Activated CD4-positive, alpha-beta T cell treated with anti-CD3 and anti-CD28 coated beads, Interleukin-10, Interleukin-2, amounts not matched to agents 100 ng/mL and 50 ng/mL, durations not matched to agents 16 hours and 8 hours (primary cell): ENCODE data around the gene UBC.
A peak's percentile ranks its signal among the peaks of the same experiment; 100 is the strongest.
"Not testable (repeated sequence)": the region's sequence is repeated elsewhere in the genome, so short reads cannot be mapped to it uniquely, and the experiment has no call there.

Source experiments
- DNase-seq: peaks from one replicate; pipeline ENCODE4 v3.0.0-alpha.2; 2020

Gene UBC

GRCh38 chr12:124913474-124914391, 717 bp downstream of the UBC start:
- peak; percentile 94 for DNase-seq

GRCh38 chr12:124912529-124913287, 1.7 kb downstream of the UBC start:
- not testable (repeated sequence) for DNase-seq

GRCh38 chr12:124911521-124911920, 2.9 kb downstream of the UBC start:
- not testable (repeated sequence) for DNase-seq

DNA sequence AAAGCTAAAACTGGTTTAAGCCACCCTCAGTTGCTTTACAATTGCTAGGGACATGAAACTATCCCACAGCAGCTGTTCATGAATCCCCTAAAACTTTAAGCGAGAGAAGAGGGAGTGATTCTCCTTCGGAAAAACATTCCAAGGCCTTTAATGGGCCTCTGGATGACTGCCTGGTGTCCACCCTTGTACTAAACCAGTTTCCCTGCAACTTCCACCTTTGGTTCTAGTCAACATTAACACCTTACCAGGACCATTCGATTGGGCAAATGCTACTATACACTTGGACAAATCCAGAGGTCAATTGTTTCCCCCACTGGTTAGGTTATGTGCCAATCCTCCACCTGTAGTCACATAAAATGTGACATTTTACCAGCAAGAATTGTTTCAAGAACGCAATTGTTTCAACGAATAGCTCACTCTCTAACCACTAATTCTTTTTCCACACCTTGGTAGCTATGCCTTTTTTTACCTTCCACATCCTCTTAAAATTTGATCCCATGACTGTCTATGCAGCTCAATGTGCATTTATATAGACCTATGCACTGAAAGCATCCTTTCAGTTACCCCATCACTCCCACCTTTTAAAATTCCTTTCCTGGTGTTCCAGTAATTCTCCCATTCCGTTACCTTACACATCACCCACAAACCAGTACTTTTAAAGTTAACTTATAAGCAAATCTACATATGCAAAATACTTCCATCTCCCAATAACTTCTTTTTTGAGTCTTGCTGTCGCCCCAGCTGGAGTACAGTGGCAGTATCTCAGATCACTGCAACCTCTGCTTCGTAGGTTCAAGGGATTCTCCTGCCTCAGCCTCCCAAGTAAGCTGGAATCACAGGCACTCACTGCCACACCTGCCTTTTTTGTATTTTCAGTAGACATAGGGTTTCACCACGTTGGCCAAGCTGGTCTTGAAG, 3.6 kb downstream of the UBC start:
- DNase-seq, result no peak

DNA sequence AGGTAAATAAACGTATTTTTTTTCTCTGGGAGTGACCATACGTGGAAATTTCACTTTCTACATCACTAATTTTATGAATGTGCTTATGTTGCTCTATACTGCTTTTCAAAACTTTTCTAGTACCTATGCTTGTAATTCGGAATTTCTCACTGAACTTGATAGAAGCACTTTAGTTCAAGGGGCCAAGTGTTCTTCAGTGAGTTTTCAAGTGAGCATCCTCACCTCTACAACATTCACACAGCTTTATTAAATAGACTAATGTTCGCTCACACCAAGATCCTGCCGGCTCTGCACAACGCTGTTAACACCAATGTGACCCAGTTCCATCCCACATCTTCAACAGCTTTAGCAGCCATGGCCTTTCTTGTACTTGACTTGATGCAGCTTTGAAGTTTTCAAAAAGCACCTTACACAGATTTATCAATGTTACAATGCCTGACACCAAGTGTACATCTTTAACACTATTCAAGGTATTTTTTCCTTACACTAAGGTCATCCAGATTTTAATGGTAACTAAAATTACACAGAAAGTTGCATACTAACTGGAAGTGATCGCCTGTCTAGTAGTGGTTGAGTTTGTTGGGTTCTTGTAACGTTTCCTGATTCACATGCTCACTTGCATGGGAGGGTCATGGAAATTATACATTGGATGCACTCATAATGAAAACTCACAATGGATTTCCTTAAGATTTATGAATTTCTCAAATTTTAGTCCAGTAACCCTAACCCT, 4.5 kb downstream of the UBC start:
- no peak for DNase-seq

GRCh38 chr12:124906606-124907261, 7.7 kb downstream of the UBC start:
- DNase-seq, result peak; percentile 95

DNA sequence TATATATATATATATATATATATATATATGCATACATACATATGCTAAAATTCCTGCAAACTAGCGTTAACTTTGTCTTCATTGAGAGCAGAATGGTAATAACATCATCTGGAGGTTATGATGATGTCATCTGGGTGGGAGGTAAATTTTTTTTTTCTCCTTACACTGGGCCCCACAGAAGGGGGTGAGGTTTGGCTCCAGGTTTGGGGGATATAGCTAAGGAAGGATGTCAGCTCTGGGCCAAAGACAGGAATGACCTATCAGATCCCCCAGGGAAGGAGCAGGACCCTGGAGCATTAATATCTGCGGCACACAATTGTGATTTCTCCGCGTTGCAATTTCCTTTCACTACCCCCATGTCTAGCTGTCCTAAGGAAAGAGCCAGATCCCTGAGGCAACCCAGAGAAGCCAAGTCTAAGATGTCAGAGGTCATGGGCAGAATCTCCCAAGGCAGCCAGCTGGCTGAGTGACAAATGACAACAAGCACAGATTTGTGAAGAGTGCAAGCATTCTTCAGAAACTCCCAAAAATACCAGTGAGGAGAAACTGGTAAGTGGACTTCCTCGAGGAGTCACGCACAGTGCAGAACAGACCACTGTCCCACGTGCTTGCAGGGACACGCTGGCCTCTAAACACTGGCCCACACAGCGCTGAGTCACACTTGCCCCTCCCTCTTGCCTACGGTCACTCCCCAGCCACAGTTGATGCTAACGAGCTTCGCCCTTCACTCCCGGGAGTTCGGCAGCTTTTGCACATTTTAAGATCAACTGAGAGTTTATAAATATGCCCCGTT, 9.9 kb downstream of the UBC start:
- DNase-seq, result no peak

- no peak for DNase-seq
These were observed 11.5 kb downstream of the UBC start for GRCh38 chr12:124902916-124903315.

GRCh38 chr12:124901003-124901402, 13.4 kb downstream of the UBC start:
- DNase-seq, result no peak

DNA sequence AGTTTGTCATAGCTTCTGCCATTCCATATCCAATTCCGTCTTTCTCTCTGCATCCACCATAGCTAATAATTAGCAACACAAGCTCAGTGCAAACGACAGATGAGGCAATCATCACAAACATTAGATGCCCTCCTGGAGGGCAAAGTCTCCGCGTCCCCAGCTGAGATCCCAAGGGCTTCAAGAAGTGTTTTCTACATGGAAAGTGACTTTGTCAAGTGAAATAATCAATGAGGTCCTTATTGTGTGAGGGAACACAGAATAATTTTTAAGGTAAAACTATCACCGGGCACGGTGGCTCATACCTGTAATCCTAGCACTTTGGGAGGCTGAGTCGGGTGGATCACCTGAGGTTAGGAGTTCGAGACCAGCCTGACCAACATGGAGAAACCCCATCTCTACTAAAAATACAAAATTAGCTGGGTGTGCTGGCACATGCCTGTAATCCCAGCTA, 14.1 kb downstream of the UBC start:
- DNase-seq, result not testable (repeated sequence)

DNA sequence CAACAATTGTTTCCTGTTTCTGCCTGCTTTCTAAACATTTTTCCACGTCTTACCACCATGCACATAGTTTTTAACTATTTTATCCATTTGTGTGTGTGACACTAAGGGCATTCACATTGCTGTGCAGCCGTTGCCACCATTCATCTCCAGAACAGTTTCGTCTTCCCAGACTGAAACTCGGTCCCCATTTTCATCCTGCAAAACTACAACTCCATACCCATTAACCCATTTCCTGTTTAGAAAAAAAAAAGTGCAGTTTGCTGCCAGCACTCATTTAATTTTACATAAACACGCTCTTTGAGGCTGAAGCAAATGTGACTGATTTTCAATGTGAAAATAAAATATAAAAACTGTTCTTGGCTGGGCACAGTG, 15.5 kb downstream of the UBC start:
- no peak for DNase-seq

DNA sequence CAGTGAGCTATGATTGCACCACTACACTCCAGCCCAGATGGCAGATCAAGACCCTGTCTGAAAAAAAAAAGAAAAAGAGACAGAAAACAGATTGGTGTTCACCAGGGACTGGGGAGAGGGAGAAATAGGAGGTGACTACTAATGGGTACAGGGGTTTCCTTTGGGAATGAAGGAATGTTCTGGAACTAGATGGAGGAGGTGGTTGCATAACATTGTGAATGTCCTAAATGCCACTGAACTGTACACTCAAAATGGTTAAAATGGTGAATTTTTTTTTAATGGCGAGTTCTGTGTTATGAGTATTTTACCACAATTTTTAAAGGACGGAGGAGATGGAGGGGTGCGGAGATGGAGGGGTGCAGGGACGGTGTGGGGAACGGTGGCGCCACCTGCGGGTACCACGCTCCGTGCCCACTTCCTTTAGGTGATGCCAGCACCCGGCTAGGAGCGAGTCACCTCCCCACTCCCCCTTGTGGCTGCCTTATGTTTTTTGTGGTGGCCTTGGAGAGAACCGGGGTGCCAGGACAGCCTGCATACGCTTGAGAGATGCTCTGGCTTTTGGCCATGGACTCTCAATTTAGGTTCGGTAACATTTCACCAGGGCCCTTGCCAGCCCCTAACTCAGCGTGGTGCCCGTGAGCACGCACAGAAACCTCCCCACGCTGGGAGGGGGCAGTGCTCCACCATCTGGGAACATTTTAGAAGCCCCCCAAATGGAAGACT, 16.1 kb downstream of the UBC start:
- peak; percentile 91 for DNase-seq

DNA sequence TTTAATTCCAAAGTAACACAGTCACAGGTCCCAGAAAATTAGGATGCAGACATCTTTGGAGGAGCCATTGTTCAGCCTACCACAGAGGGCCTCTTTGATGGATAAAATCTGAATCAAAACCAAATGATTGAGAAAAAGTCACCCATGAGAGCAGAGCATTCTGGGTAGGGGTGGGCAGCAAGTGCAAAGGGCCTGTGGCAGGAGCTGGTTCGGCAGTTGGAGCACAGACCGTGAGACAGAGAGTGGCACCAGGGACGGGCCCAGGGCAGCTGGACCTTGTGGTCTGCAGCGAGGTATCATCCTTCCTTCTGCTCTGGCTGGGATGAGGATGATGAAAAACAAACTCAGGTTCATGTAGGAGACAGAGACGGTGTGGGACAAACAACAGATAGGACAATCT, 18.0 kb downstream of the UBC start:
- DNase-seq, result no peak

GRCh38 chr12:124893792-124894516, 20.5 kb downstream of the UBC start:
- peak; percentile 60 for DNase-seq

GRCh38 chr12:124888260-124888659, 26.2 kb downstream of the UBC start:
- no peak for DNase-seq

DNA sequence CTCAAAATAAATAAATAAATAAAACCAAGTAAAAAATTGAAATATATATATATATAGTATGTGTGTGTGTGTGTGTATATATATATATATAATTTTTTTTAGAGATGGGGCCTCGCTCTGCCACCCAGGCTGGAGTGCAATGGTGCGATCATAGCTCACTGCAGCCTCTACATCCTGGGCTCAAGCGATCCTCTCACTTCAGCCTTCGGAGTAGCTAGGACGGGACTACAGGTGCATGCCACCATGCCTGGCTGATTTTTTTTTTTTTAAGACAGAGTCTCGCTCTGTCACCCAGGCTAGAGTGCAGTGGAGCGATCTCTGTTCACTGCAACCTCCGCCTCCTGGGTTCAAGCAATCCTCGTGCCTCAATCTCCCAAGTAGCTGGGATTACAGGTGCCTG, 26.7 kb downstream of the UBC start:
- DNase-seq, result not testable (repeated sequence)

DNA sequence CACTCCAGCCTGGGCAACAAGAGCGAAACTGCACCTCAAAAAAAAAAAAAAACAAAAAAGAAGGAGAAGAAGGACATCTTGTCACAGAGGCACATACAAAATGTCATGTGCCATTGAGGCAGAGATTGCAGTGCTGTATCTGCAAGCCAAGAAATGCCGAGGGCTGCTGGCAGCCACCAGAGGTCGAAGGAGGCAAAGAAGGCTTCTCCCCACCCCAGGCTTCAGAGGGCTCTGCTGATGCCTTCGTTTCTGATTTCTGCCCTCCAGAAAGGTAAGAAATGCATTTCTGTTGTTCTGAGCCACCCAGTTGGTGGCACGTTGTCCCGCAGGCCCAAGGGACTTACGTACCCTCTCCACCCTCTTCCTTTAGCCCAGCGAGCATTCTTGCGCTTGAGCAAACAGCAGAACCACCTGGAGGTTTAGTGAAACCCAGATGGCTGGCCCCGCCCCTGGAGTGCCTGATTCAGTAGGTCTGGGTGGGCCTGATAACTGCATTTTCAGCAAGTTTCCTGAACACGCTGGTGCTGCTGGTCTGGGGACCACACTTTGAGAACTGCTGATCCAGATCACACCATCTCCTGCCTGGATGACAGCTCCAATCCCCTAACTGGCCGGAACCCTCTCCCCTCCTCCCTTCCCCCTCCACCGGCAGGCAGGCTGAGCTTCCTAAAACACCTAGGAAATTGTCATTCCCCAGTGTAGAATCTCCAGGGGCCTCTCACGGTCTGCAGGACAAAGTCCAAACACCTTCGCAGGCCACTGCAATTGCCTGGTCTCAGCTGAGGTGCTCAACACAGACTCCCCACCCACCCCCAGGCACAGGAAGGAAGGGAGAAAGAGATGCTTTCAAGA, 29.6 kb downstream of the UBC start:
- DNase-seq, result no peak
